SJSA1 (cell line): ENCODE data around the gene MCM10. TPM values are rescaled to one million over a fixed set of nuclear protein-coding genes. Genes with fewer than 3 reads are reported as not detected.

Experiments used
- DNase-seq, 2 experiments: peaks; one replicate each; pipeline ENCODE4 v3.0.0-alpha.2; 2015 to 2020; ENCODE audit warnings: low spot score in 2 of 2, low read depth in 1 of 2
- H3K27ac ChIP-seq: fragments of 250-450 bp; sonication (Bioruptor Pico); 2 replicates; pipeline ENCODE4 v1.5.1; 2020; ENCODE audit warnings: mild to moderate bottlenecking, moderate library complexity
- H3K27me3 ChIP-seq: fragments of 250-450 bp; sonication (Bioruptor Pico); replicated peaks from 2 replicates; pipeline ENCODE4 v1.5.1; 2020; ENCODE audit warnings: mild to moderate bottlenecking, moderate library complexity
- H3K36me3 ChIP-seq: fragments of 250-450 bp; sonication (Bioruptor Pico); 2 replicates; pipeline ENCODE4 v1.5.1; 2020; ENCODE audit warnings: mild to moderate bottlenecking
- H3K4me1 ChIP-seq: fragments of 250-450 bp; sonication (Bioruptor Pico); replicated peaks from 2 replicates; pipeline ENCODE4 v1.6.1; 2021; ENCODE audit warnings: mild to moderate bottlenecking
- H3K4me3 ChIP-seq: fragments of 250-450 bp; sonication (Bioruptor Pico); 2 replicates; pipeline ENCODE4 v1.5.1; 2020; ENCODE audit warnings: mild to moderate bottlenecking
- H3K9me3 ChIP-seq: fragments of 250-450 bp; sonication (Bioruptor Pico); replicated peaks from 2 replicates; pipeline ENCODE4 v1.5.1; 2020; ENCODE audit warnings: mild to moderate bottlenecking
- total RNA-seq: library from RNA; depleted of rRNA; stranded (reverse); fragments of >200 nt; shearing (Covaris generic); gene quantifications from 2 replicates; pipeline ENCODE4 v1.2.3, GENCODE V29; 2014

Gene MCM10
- total RNA-seq, 1 experiment from 2014 or later, result 39.3 TPM

- DNase-seq, result no peak
- H3K27ac ChIP-seq, result no peak overlapping the region
- no peaks in the 10 kb centered on the region for H3K27me3 ChIP-seq
- H3K4me3 ChIP-seq, result no peak overlapping the region
- no peaks in the 10 kb centered on the region for H3K9me3 ChIP-seq
- H3K36me3 ChIP-seq, result peaks cover 93% of the 10 kb centered on the region
- H3K4me1 ChIP-seq, result no peaks in the 10 kb centered on the region
Measured at GRCh38 chr10:13184276-13184675, 22.9 kb downstream of the MCM10 start.

- no peaks in the 10 kb centered on the region for H3K9me3 ChIP-seq
- no peak overlapping the region for H3K4me3 ChIP-seq
- H3K36me3 ChIP-seq, result peaks cover 89% of the 10 kb centered on the region
- H3K27ac ChIP-seq, result no peak overlapping the region
- no peaks in the 10 kb centered on the region for H3K27me3 ChIP-seq
- no peak for DNase-seq
- no peaks in the 10 kb centered on the region for H3K4me1 ChIP-seq
Measured at GRCh38 chr10:13184730-13185514, 23.6 kb downstream of the MCM10 start.

- Histone ChIP-seq H3K27me3 (no peaks in the 10 kb centered on the region), H3K4me3 (no peak overlapping the region), H3K9me3 (no peaks in the 10 kb centered on the region), H3K4me1 (no peaks in the 10 kb centered on the region), H3K27ac (no peak overlapping the region), H3K36me3 (peaks cover 84% of the 10 kb centered on the region)
- no peak for DNase-seq
Measured at GRCh38 chr10:13187135-13187534, 25.8 kb downstream of the MCM10 start.

- H3K27me3 ChIP-seq, result no peaks in the 10 kb centered on the region
- H3K9me3 ChIP-seq, result no peaks in the 10 kb centered on the region
- H3K4me1 ChIP-seq, result no peaks in the 10 kb centered on the region
- H3K4me3 ChIP-seq, result no peak overlapping the region
- no peak overlapping the region for H3K27ac ChIP-seq
- no peak for DNase-seq
- H3K36me3 ChIP-seq, result peaks cover 81% of the 10 kb centered on the region
Measured at GRCh38 chr10:13188593-13188992, 27.2 kb downstream of the MCM10 start.

GRCh38 chr10:13189961-13190360 is 28.6 kb downstream of the MCM10 start:
- Histone ChIP-seq H3K9me3 (no peaks in the 10 kb centered on the region), H3K4me1 (no peaks in the 10 kb centered on the region), H3K4me3 (no peak overlapping the region), H3K36me3 (peaks cover 79% of the 10 kb centered on the region), H3K27me3 (no peaks in the 10 kb centered on the region), H3K27ac (no peak overlapping the region)
- DNase-seq, result no peak

GRCh38 chr10:13190816-13191215 is 29.5 kb downstream of the MCM10 start:
- Histone ChIP-seq H3K27ac (no peak overlapping the region), H3K4me1 (no peaks in the 10 kb centered on the region), H3K9me3 (no peaks in the 10 kb centered on the region), H3K27me3 (no peaks in the 10 kb centered on the region), H3K4me3 (no peak overlapping the region), H3K36me3 (peaks cover 77% of the 10 kb centered on the region)
- no peak for DNase-seq

GRCh38 chr10:13191362-13191761 is 30.0 kb downstream of the MCM10 start:
- no peaks in the 10 kb centered on the region for H3K9me3 ChIP-seq
- no peak for DNase-seq
- H3K27me3 ChIP-seq, result no peaks in the 10 kb centered on the region
- no peak overlapping the region for H3K27ac ChIP-seq
- no peaks in the 10 kb centered on the region for H3K4me1 ChIP-seq
- no peak overlapping the region for H3K4me3 ChIP-seq
- H3K36me3 ChIP-seq, result peaks cover 76% of the 10 kb centered on the region

GRCh38 chr10:13193637-13194036 is 32.3 kb downstream of the MCM10 start:
- no peak for DNase-seq
- Histone ChIP-seq H3K36me3 (peaks cover 78% of the 10 kb centered on the region), H3K4me3 (no peak overlapping the region), H3K27ac (no peak overlapping the region), H3K27me3 (no peaks in the 10 kb centered on the region), H3K9me3 (no peaks in the 10 kb centered on the region), H3K4me1 (no peaks in the 10 kb centered on the region)

- Histone ChIP-seq H3K36me3 (peaks cover 83% of the 10 kb centered on the region), H3K27me3 (no peaks in the 10 kb centered on the region), H3K4me1 (no peaks in the 10 kb centered on the region), H3K9me3 (no peaks in the 10 kb centered on the region), H3K4me3 (no peak overlapping the region), H3K27ac (no peak overlapping the region)
- DNase-seq, result no peak
Measured at GRCh38 chr10:13195016-13195415, 33.7 kb downstream of the MCM10 start.

- DNase-seq, result no peak
- no peak overlapping the region for H3K27ac ChIP-seq
- no peaks in the 10 kb centered on the region for H3K4me1 ChIP-seq
- peaks cover 92% of the 10 kb centered on the region for H3K36me3 ChIP-seq
- no peaks in the 10 kb centered on the region for H3K9me3 ChIP-seq
- H3K4me3 ChIP-seq, result no peak overlapping the region
- H3K27me3 ChIP-seq, result no peaks in the 10 kb centered on the region
Measured at GRCh38 chr10:13201132-13201531, 39.8 kb downstream of the MCM10 start.

GRCh38 chr10:13206091-13206490 is 44.7 kb downstream of the MCM10 start:
- H3K9me3 ChIP-seq, result no peaks in the 10 kb centered on the region
- DNase-seq, result no peak
- H3K36me3 ChIP-seq, result peaks cover 78% of the 10 kb centered on the region
- H3K4me1 ChIP-seq, result no peaks in the 10 kb centered on the region
- no peaks in the 10 kb centered on the region for H3K27me3 ChIP-seq
- no peak overlapping the region for H3K27ac ChIP-seq
- H3K4me3 ChIP-seq, result no peak overlapping the region

- no peak for DNase-seq
- Histone ChIP-seq H3K4me3 (no peak overlapping the region), H3K36me3 (peaks cover 75% of the 10 kb centered on the region), H3K27me3 (no peaks in the 10 kb centered on the region), H3K4me1 (no peaks in the 10 kb centered on the region), H3K9me3 (no peaks in the 10 kb centered on the region), H3K27ac (no peak overlapping the region)
Measured at GRCh38 chr10:13206546-13207443, 45.4 kb downstream of the MCM10 start.

- no peak overlapping the region for H3K27ac ChIP-seq
- no peaks in the 10 kb centered on the region for H3K4me1 ChIP-seq
- no peak overlapping the region for H3K4me3 ChIP-seq
- no peaks in the 10 kb centered on the region for H3K9me3 ChIP-seq
- H3K36me3 ChIP-seq, result peaks cover 18% of the 10 kb centered on the region
- no peak for DNase-seq
- H3K27me3 ChIP-seq, result no peaks in the 10 kb centered on the region
Measured at GRCh38 chr10:13213163-13213562, 51.8 kb downstream of the MCM10 start.

GRCh38 chr10:13218878-13219277 is 57.5 kb downstream of the MCM10 start:
- Histone ChIP-seq H3K36me3 (no peaks in the 10 kb centered on the region), H3K27me3 (no peaks in the 10 kb centered on the region), H3K27ac (no peak overlapping the region), H3K4me3 (no peak overlapping the region), H3K4me1 (no peaks in the 10 kb centered on the region), H3K9me3 (no peaks in the 10 kb centered on the region)
- DNase-seq, result no peak
